ENCODE measurements around the gene RHBDL3. TPM values are rescaled to one million over a fixed set of nuclear protein-coding genes. Genes with fewer than 3 reads are reported as not detected.

The RHBDL3 gene
- total RNA-seq, 4 donors from 2014 or later: 0.29 to 3.8 (median 2.4) TPM; not detected in 1

GRCh38 chr17:32283745-32284201 is 18.1 kb downstream of the RHBDL3 start:
- H3K27me3 ChIP-seq: no peaks in the 10 kb centered on the region
- no peaks in the 10 kb centered on the region for H3K4me1 ChIP-seq
- no peak for TF ChIP-seq CTCF (IDR thresholded peaks at IDR 0.05)
- TF ChIP-seq POLR2A (IDR thresholded peaks at IDR 0.05): no peak
- H3K36me3 ChIP-seq: no peaks in the 10 kb centered on the region
- no peaks in the 10 kb centered on the region for H3K9me3 ChIP-seq
- intact Hi-C loops (cut with DNase I; ENCODE audit: low total_unique reads): no loop called here
- H3K27ac ChIP-seq: no peak overlapping the region
- H3K4me3 ChIP-seq: no peak overlapping the region
- no peak for DNase-seq

- Histone ChIP-seq H3K9me3 (no peaks in the 10 kb centered on the region), H3K27me3 (no peaks in the 10 kb centered on the region), H3K36me3 (no peaks in the 10 kb centered on the region), H3K4me1 (no peaks in the 10 kb centered on the region), H3K4me3 (no peak overlapping the region), H3K27ac (no peak overlapping the region)
- TF ChIP-seq CTCF (IDR thresholded peaks at IDR 0.05): no peak
- intact Hi-C loops (cut with DNase I; ENCODE audit: low total_unique reads): no loop called here
- no peak for DNase-seq
Measured at GRCh38 chr17:32285306-32285705, 19.7 kb downstream of the RHBDL3 start.

- H3K4me1 ChIP-seq: no peaks in the 10 kb centered on the region
- TF ChIP-seq POLR2A (IDR thresholded peaks at IDR 0.05) (no peak), CTCF (IDR thresholded peaks at IDR 0.05) (no peak)
- H3K4me3 ChIP-seq: no peak overlapping the region
- H3K27me3 ChIP-seq: no peaks in the 10 kb centered on the region
- intact Hi-C loops (cut with DNase I; ENCODE audit: low total_unique reads): no loop called here
- H3K9me3 ChIP-seq: no peaks in the 10 kb centered on the region
- no peak overlapping the region for H3K27ac ChIP-seq
- H3K36me3 ChIP-seq: no peaks in the 10 kb centered on the region
- DNase-seq: no peak
Measured at GRCh38 chr17:32285746-32286517, 20.3 kb downstream of the RHBDL3 start.

GRCh38 chr17:32286518-32286900 is 20.9 kb downstream of the RHBDL3 start:
- Histone ChIP-seq H3K27me3 (no peaks in the 10 kb centered on the region), H3K9me3 (no peaks in the 10 kb centered on the region), H3K4me1 (no peaks in the 10 kb centered on the region), H3K4me3 (no peak overlapping the region), H3K36me3 (no peaks in the 10 kb centered on the region), H3K27ac (no peak overlapping the region)
- no peak for DNase-seq
- intact Hi-C loops (cut with DNase I; ENCODE audit: low total_unique reads): no loop called here
- TF ChIP-seq CTCF (IDR thresholded peaks at IDR 0.05) (no peak), POLR2A (IDR thresholded peaks at IDR 0.05) (no peak)

- H3K27ac ChIP-seq: no peak overlapping the region
- TF ChIP-seq POLR2A (IDR thresholded peaks at IDR 0.05) (no peak), CTCF (IDR thresholded peaks at IDR 0.05) (no peak)
- no peaks in the 10 kb centered on the region for H3K4me1 ChIP-seq
- H3K27me3 ChIP-seq: no peaks in the 10 kb centered on the region
- no peaks in the 10 kb centered on the region for H3K36me3 ChIP-seq
- DNase-seq: no peak
- intact Hi-C loops (cut with DNase I; ENCODE audit: low total_unique reads): no loop called here
- H3K4me3 ChIP-seq: no peak overlapping the region
- H3K9me3 ChIP-seq: no peaks in the 10 kb centered on the region
Measured at GRCh38 chr17:32287804-32288511, 22.3 kb downstream of the RHBDL3 start.

All from uterus (tissue), 4 donors.